GM12873 (cell line): ENCODE measurements around the gene BCL2L13.

Experiments used
- CTCF ChIP-seq: IDR thresholded peaks from 2 replicates; pipeline ENCODE4 v1.5.1; 2012; ENCODE audit warnings: low read depth, mild to moderate bottlenecking, moderate library complexity, low read length, control low read depth; ENCODE audit not compliant: insufficient read depth; ENCODE audit errors: missing control alignments

Gene BCL2L13

GRCh38 chr22:17601031-17601430 is 37.5 kb upstream of the BCL2L13 start:
- TF ChIP-seq CTCF, result no peak

GRCh38 chr22:17603668-17604067 is 34.9 kb upstream of the BCL2L13 start:
- no peak for TF ChIP-seq CTCF

- TF ChIP-seq CTCF, result no peak
These were observed 32.1 kb upstream of the BCL2L13 start for GRCh38 chr22:17606496-17606895.

GRCh38 chr22:17607891-17608521 is 30.6 kb upstream of the BCL2L13 start:
- TF ChIP-seq CTCF, result no peak

- TF ChIP-seq CTCF, result no peak
These were observed 26.5 kb upstream of the BCL2L13 start for GRCh38 chr22:17612057-17612456.

- no peak for TF ChIP-seq CTCF
These were observed 25.3 kb upstream of the BCL2L13 start for GRCh38 chr22:17613280-17613679.

GRCh38 chr22:17627961-17628405 is 10.6 kb upstream of the BCL2L13 start:
- TF ChIP-seq CTCF, result no peak
